IMR-90 (cell line): ENCODE data around the gene CKAP2L. TPM values are rescaled to one million over a fixed set of nuclear protein-coding genes. Genes with fewer than 3 reads are reported as not detected.
A peak's percentile ranks its signal among the peaks of the same experiment; 100 is the strongest.

Experiments
- ATAC-seq: fragments of 200-7000 bp; cut with Tn5 transposase; 2 replicates; pipeline ENCODE4 v1.9.1; 2020; ENCODE audit warnings: low read depth, mild to moderate bottlenecking, moderate library complexity
- BruUV-seq: library from RNA; stranded (reverse); fragments of 400-500 nt; replicated peaks from 2 replicates; lab custom pipeline; 2021; lab: Mats Ljungman, UMichigan
- CTCF ChIA-PET: fragments of 300-600 bp; formaldehyde crosslinking; extraction: SDS; loops from one replicate; lab custom pipeline; 2021; ENCODE audit warnings: antibody characterized with exemption; lab: Yijun Ruan, JAX
- POLR2A ChIA-PET: fragments of 300-600 bp; sonication (Branson Sonifier 250); formaldehyde crosslinking; loops from one replicate; lab custom pipeline; 2022; ENCODE audit warnings: antibody characterized with exemption; ENCODE audit not compliant: unreplicated experiment; lab: Charles Lee
- DNase-seq: peaks from one replicate; pipeline ENCODE4 v3.0.0; 2013
- H2AFZ ChIP-seq: replicated peaks from 2 replicates; pipeline ENCODE3; 2013; ENCODE audit warnings: low read length, mild to moderate bottlenecking; ENCODE audit not compliant: poor library complexity
- H2AK5ac ChIP-seq: 2 replicates; pipeline ENCODE4 v1.6.1; 2013; ENCODE audit warnings: low read depth, low read length, inconsistent platforms
- H2AK9ac ChIP-seq: replicated peaks from 2 replicates; pipeline ENCODE3; 2013; ENCODE audit warnings: mild to moderate bottlenecking, low read depth, low read length, moderate library complexity; ENCODE audit not compliant: poor library complexity
- H2BK120ac ChIP-seq: 2 replicates; pipeline ENCODE4 v1.6.1; 2013; ENCODE audit warnings: low read depth, low read length, inconsistent platforms
- H2BK15ac ChIP-seq: 3 replicates; pipeline ENCODE4 v1.6.1; 2013; ENCODE audit warnings: low read depth, low read length, inconsistent platforms
- H2BK20ac ChIP-seq: 2 replicates; pipeline ENCODE4 v1.6.1; 2013; ENCODE audit warnings: low read depth, mild to moderate bottlenecking, inconsistent platforms, low read length, moderate library complexity
- H2BK5ac ChIP-seq: 2 replicates; pipeline ENCODE4 v1.6.1; 2013; ENCODE audit warnings: mild to moderate bottlenecking, low read depth, low read length, inconsistent platforms; ENCODE audit not compliant: poor library complexity, severe bottlenecking
- H3K14ac ChIP-seq: replicated peaks from 2 replicates; pipeline ENCODE4 v1.6.1; 2013; ENCODE audit warnings: low read depth, low read length, inconsistent platforms
- H3K18ac ChIP-seq: 2 replicates; pipeline ENCODE4 v1.6.1; 2013; ENCODE audit warnings: low read depth, low read length, control low read depth
- H3K23ac ChIP-seq: 2 replicates; pipeline ENCODE4 v1.6.1; 2013; ENCODE audit warnings: low read depth, low read length, inconsistent platforms
- H3K27ac ChIP-seq: 2 replicates; pipeline ENCODE4 v1.5.1; 2013; ENCODE audit warnings: mild to moderate bottlenecking, control low read depth, low read length; ENCODE audit not compliant: insufficient read depth
- H3K27me3 ChIP-seq: 2 replicates; pipeline ENCODE4 v1.6.1; 2013; ENCODE audit warnings: low read length; ENCODE audit not compliant: control insufficient read depth, insufficient read depth
- H3K36me3 ChIP-seq: 2 replicates; pipeline ENCODE4 v1.6.1; 2013; ENCODE audit warnings: low read length, mixed read lengths; ENCODE audit not compliant: control insufficient read depth, insufficient read depth
- H3K4ac ChIP-seq: 2 replicates; pipeline ENCODE4 v1.6.1; 2013; ENCODE audit warnings: low read depth, low read length, inconsistent platforms
- H3K4me1 ChIP-seq: 2 replicates; pipeline ENCODE4 v1.6.1; 2013; ENCODE audit warnings: low read length, mixed read lengths; ENCODE audit not compliant: control insufficient read depth, insufficient read depth
- H3K4me2 ChIP-seq: 2 replicates; pipeline ENCODE4 v1.6.1; 2013; ENCODE audit warnings: low read depth, mild to moderate bottlenecking, control low read depth, low read length, moderate library complexity
- H3K4me3 ChIP-seq: 2 replicates; pipeline ENCODE4 v1.5.1; 2013; ENCODE audit warnings: low read depth, mild to moderate bottlenecking, control low read depth, low read length, moderate library complexity; ENCODE audit not compliant: insufficient read depth
- H3K56ac ChIP-seq: 2 replicates; pipeline ENCODE4 v1.6.1; 2013; ENCODE audit warnings: low read length, inconsistent platforms; ENCODE audit not compliant: insufficient read depth; ENCODE audit errors: extremely low read depth
- H3K79me1 ChIP-seq, 2 experiments: 2 replicates each; pipeline ENCODE4 v1.6.1; 2013; ENCODE audit warnings: low read length in 2 of 2, inconsistent platforms in 1 of 2, low read depth in 1 of 2
- H3K9ac ChIP-seq: 2 replicates; pipeline ENCODE4 v1.6.1; 2013; ENCODE audit warnings: low read depth, low read length, control low read depth
- H3K9me1 ChIP-seq: 2 replicates; pipeline ENCODE4 v1.6.1; 2013; ENCODE audit warnings: low read length, inconsistent platforms; ENCODE audit not compliant: insufficient read depth
- H3K9me3 ChIP-seq: 2 replicates; pipeline ENCODE4 v1.6.1; 2013; ENCODE audit warnings: low read length; ENCODE audit not compliant: control insufficient read depth, insufficient read depth
- H4K20me1 ChIP-seq: 2 replicates; pipeline ENCODE4 v1.6.1; 2013; ENCODE audit warnings: low read length, inconsistent platforms; ENCODE audit not compliant: insufficient read depth
- H4K5ac ChIP-seq: 2 replicates; pipeline ENCODE4 v1.6.1; 2013; ENCODE audit warnings: mild to moderate bottlenecking, low read depth, low read length, control low read depth
- H4K8ac ChIP-seq, 2 experiments: 2 replicates each; pipeline ENCODE4 v1.6.1; 2013; ENCODE audit warnings: low read depth in 2 of 2, low read length in 2 of 2, control low read depth in 1 of 2, inconsistent platforms in 1 of 2
- H4K91ac ChIP-seq: 2 replicates; pipeline ENCODE4 v1.6.1; 2013; ENCODE audit warnings: low read depth, low read length, inconsistent platforms; ENCODE audit not compliant: insufficient read depth
- BHLHE40 ChIP-seq: fragments of 150-350 bp; IDR thresholded peaks from 2 replicates; pipeline ENCODE4 v1.6.1; 2016; ENCODE audit warnings: mild to moderate bottlenecking, low read depth, low read length
- CEBPB ChIP-seq: IDR thresholded peaks from 2 replicates; pipeline ENCODE4 v1.6.1; 2012; ENCODE audit warnings: low read depth, low read length, improper control_type of control experiment
- FOS ChIP-seq: fragments of 150-350 bp; IDR thresholded peaks from 2 replicates; pipeline ENCODE4 v1.6.1; 2016; ENCODE audit warnings: low read depth, low read length
- MAZ ChIP-seq: IDR thresholded peaks from 2 replicates; pipeline ENCODE4 v1.6.1; 2012; ENCODE audit warnings: low read depth, mild to moderate bottlenecking, low read length, improper control_type of control experiment, moderate library complexity, borderline replicate concordance
- NFE2L2 ChIP-seq: fragments of 150-350 bp; IDR thresholded peaks from 2 replicates; pipeline ENCODE4 v1.6.1; 2016; ENCODE audit warnings: low read depth, mild to moderate bottlenecking, low read length
- WGBS, 2 experiments: methylation state at CpG; one replicate each; pipeline versions ENCODE4 v1.1.5 to v1.1.7; 2013; ENCODE audit warnings: missing lambda C conversion rate in 2 of 2; ENCODE audit not compliant: insufficient read length in 1 of 2; ENCODE audit errors: extremely low coverage in 2 of 2; 5-methylcytosine and 5-hydroxymethylcytosine counted together
- dilution Hi-C: fragments of 300-500 bp; cut with HindIII; formaldehyde crosslinking; loops from one replicate; pipeline ENCODE4 v1.14.3; 2018; ENCODE audit warnings: low sequenced_read_pairs; ENCODE audit not compliant: unreplicated experiment
- in situ Hi-C: fragments of 300-500 bp; cut with MboI; formaldehyde crosslinking; loops from 3 replicates; pipeline ENCODE4 v1.14.3; 2019; ENCODE audit warnings: low sequenced_read_pairs, inconsistent platforms, mixed read lengths
- intact Hi-C: fragments of 100-400 bp; cut with micrococcal nuclease; formaldehyde crosslinking; loops from 2 replicates; pipeline ENCODE4 v1.10.0; 2022
- polyA plus RNA-seq, 3 experiments: library from polyadenylated mRNA; depleted of rRNA; stranded (reverse); fragments of >200 nt; gene quantifications; 2 replicates each; pipeline ENCODE4 v1.2.3, GENCODE V29; 2012; ENCODE audit warnings: low replicate concordance in 1 of 3
- total RNA-seq: library from RNA; depleted of rRNA; stranded (reverse); fragments of >200 nt; gene quantifications from 2 replicates; pipeline ENCODE4 v1.2.3, GENCODE V29; 2012

The CKAP2L gene
- total and polyA plus RNA-seq, 2 of the 4 experiments (the other 2 are of a cell fraction) = 6.4 to 9.9 TPM

DNA sequence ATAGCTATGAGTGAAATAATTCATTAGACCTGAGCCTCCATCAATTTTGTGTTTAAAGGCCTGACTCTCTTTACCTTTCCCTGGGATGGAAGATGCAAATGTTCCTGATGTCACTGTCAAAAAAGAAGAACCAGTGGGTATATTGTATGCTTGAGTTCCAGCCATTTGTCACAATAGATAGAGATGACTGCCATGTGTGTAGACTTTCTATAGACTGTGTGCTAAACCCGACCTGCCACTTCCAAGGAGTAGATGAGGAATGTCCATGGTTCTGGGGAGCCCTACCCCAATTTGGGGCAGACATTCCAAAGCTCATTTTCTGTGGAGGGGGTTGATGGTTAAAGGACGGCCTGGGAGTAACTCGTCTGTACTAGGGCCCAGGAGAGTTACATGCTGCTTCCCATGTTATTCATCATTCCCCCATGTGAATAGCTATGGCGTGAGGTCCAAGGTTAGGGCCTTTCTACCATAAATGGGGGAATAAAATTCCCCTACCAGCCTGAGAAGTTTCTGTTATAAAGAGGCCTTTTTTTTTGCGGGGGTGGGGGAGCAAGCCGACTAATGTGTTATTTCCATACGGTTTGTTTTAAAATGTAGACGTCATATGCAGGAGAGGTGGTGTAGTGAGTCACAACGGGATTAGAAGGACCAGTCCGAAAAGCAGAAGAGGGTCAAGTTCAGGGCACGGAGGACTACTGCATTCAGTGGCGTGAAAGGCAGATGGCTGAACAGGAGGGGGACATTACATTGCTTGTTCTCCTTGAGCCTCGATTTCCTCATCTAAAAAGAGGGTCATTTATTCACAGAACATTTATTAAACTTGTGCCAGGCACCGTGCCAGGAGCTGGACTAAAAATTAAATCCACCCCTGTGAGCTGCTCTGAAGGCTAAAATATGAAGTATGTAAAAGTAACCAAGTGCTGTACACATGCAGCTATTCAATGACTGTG is 48.2 kb upstream of the CKAP2L start:
- intact Hi-C loops (no loop called here), dilution Hi-C loops (no loop called here), in situ Hi-C loops (no loop called here)
- H4K8ac ChIP-seq = peak overlapping the region; percentile 90 to 97
- peak overlapping the region; percentile 70 for H2AK9ac ChIP-seq
- peak overlapping the region; percentile 29; the same call in 1 of the 2 replicates for H3K9ac ChIP-seq
- peak overlapping the region; percentile 92 for H2BK120ac ChIP-seq
- H2AK5ac ChIP-seq = peak overlapping the region; percentile 90
- TF ChIP-seq CEBPB = no peak
- TF ChIP-seq MAZ = peak; percentile 14; the same call in 1 of the 2 replicates
- TF ChIP-seq NFE2L2 = no peak
- peak; percentile 43; the same call in 1 of the 2 replicates for TF ChIP-seq BHLHE40
- TF ChIP-seq FOS = peak; percentile 73
- H4K91ac ChIP-seq = peak overlapping the region; percentile 92
- no peaks in the 10 kb centered on the region for H4K20me1 ChIP-seq
- peaks cover 4 to 9% of the 10 kb centered on the region in 2 experiments; a peak in 2 of 4 replicates for H3K79me1 ChIP-seq
- H4K5ac ChIP-seq = peak overlapping the region; percentile 76
- peaks cover 18% of the 10 kb centered on the region for H3K4me1 ChIP-seq
- WGBS, 2 experiments = no CpG with 5 or more reads among the region's 14 CpGs
- H3K23ac ChIP-seq = peak overlapping the region; percentile 86
- H3K56ac ChIP-seq = peak overlapping the region; percentile 69
- peak overlapping the region; percentile 91 for H3K18ac ChIP-seq
- H3K14ac ChIP-seq = peak overlapping the region; percentile 88
- CTCF ChIA-PET = interaction anchor here (0.5 to 1.4 kb wide), 2 partner anchors 10 to 129 kb away, joined by 4 to 6 read pairs; no protein-coding TSS in a partner anchor
- DNase-seq (peak; percentile 96), ATAC-seq (peak; percentile 61)
- peak overlapping the region; percentile 95 for H3K4ac ChIP-seq
- H2AFZ ChIP-seq = peak overlapping the region; percentile 70
- peak overlapping the region; percentile 79 for H3K27ac ChIP-seq
- H3K4me2 ChIP-seq = peak overlapping the region; percentile 35
- POLR2A ChIA-PET = no interaction called here
- H2BK20ac ChIP-seq = peak overlapping the region; percentile 96
- peak overlapping the region; percentile 91 for H2BK5ac ChIP-seq
- no TSS peak for BruUV-seq
- no peaks in the 10 kb centered on the region for H3K9me3 ChIP-seq
- H3K4me3 ChIP-seq = no peak overlapping the region
- H2BK15ac ChIP-seq = peak overlapping the region; percentile 84; the same call in 2 of the 3 replicates
- H3K9me1 ChIP-seq = peaks cover 15% of the 10 kb centered on the region
- no peaks in the 10 kb centered on the region for H3K27me3 ChIP-seq
- no peaks in the 10 kb centered on the region for H3K36me3 ChIP-seq
